Parathyroid adenoma (tissue), 2 donors: Measurements from ENCODE around the gene ASMT.

Source experiments
- H2AFZ ChIP-seq: fragments of 300-600 bp; sonication (generic); one replicate; pipeline ENCODE4 v1.7.0; 2017; ENCODE audit warnings: antibody characterized with exemption, mild to moderate bottlenecking
- H3K27ac ChIP-seq: fragments of 300-600 bp; sonication (generic); one replicate; pipeline ENCODE4 v1.7.0; 2017
- H3K27me3 ChIP-seq: fragments of 300-600 bp; sonication (generic); one replicate; pipeline ENCODE4 v1.7.0; 2017; ENCODE audit warnings: low read length; ENCODE audit not compliant: control insufficient read depth, insufficient read depth
- H3K36me3 ChIP-seq: fragments of 300-600 bp; sonication (generic); one replicate; pipeline ENCODE4 v1.7.0; 2017; ENCODE audit warnings: low read length; ENCODE audit not compliant: control insufficient read depth, insufficient read depth
- H3K4me1 ChIP-seq: fragments of 300-600 bp; sonication (generic); one replicate; pipeline ENCODE4 v1.7.0; 2017; ENCODE audit warnings: control low read depth
- H3K4me2 ChIP-seq: fragments of 300-600 bp; sonication (generic); one replicate; pipeline ENCODE4 v1.7.0; 2017; ENCODE audit warnings: low read length
- H3K4me3 ChIP-seq: fragments of 300-600 bp; sonication (generic); one replicate; pipeline ENCODE4 v1.7.0; 2017; ENCODE audit warnings: low read depth, low read length
- H3K79me2 ChIP-seq: fragments of 300-600 bp; sonication (generic); one replicate; pipeline ENCODE4 v1.7.0; 2017; ENCODE audit warnings: control low read depth
- H3K9ac ChIP-seq: fragments of 300-600 bp; sonication (generic); one replicate; pipeline ENCODE4 v1.7.0; 2017; ENCODE audit warnings: mild to moderate bottlenecking
- H3K9me3 ChIP-seq: fragments of 300-600 bp; sonication (generic); one replicate; pipeline ENCODE4 v1.7.0; 2017; ENCODE audit warnings: low read length; ENCODE audit not compliant: control insufficient read depth
- CTCF ChIP-seq: fragments of 300-600 bp; sonication (generic); IDR thresholded peaks from one replicate; pipeline ENCODE4 v1.7.0; 2017; ENCODE audit warnings: antibody characterized with exemption, mild to moderate bottlenecking
- donor health status: primary hyperparathyroidism.

ASMT gene

GRCh38 chrX:1581132-1581531 is 33.7 kb upstream of the ASMT start:
- Histone ChIP-seq H3K4me2 (no peak overlapping the region), H3K79me2 (no peaks in the 10 kb centered on the region), H3K27me3 (no peaks in the 10 kb centered on the region), H3K9me3 (no peaks in the 10 kb centered on the region), H3K36me3 (no peaks in the 10 kb centered on the region), H2AFZ (no peak overlapping the region), H3K9ac (no peak overlapping the region), H3K27ac (no peak overlapping the region), H3K4me3 (no peak overlapping the region), H3K4me1 (no peaks in the 10 kb centered on the region)
- peak; percentile 58 for TF ChIP-seq CTCF

GRCh38 chrX:1582686-1583437 is 32.0 kb upstream of the ASMT start:
- Histone ChIP-seq H3K79me2 (no peaks in the 10 kb centered on the region), H3K27me3 (no peaks in the 10 kb centered on the region), H3K4me3 (no peak overlapping the region), H3K27ac (no peak overlapping the region), H3K9ac (no peak overlapping the region), H3K4me2 (no peak overlapping the region), H2AFZ (no peak overlapping the region), H3K4me1 (no peaks in the 10 kb centered on the region), H3K36me3 (no peaks in the 10 kb centered on the region), H3K9me3 (no peaks in the 10 kb centered on the region)
- TF ChIP-seq CTCF, result no peak

- Histone ChIP-seq H3K79me2 (no peaks in the 10 kb centered on the region), H3K4me1 (no peaks in the 10 kb centered on the region), H3K27me3 (no peaks in the 10 kb centered on the region), H3K27ac (no peak overlapping the region), H3K4me3 (no peak overlapping the region), H3K36me3 (no peaks in the 10 kb centered on the region), H2AFZ (no peak overlapping the region), H3K4me2 (no peak overlapping the region), H3K9ac (no peak overlapping the region), H3K9me3 (no peaks in the 10 kb centered on the region)
- no peak for TF ChIP-seq CTCF
Observed at GRCh38 chrX:1584237-1585011, 30.4 kb upstream of the ASMT start.

- Histone ChIP-seq H3K36me3 (no peaks in the 10 kb centered on the region), H3K27ac (no peak overlapping the region)
- no peak for TF ChIP-seq CTCF
Observed at GRCh38 chrX:1587161-1587560, 27.7 kb upstream of the ASMT start.

More at GRCh38 chrX:1587161-1587560, 27.7 kb upstream of the ASMT start:
- Histone ChIP-seq H3K9me3 (no peaks in the 10 kb centered on the region), H3K9ac (no peak overlapping the region), H3K27me3 (no peaks in the 10 kb centered on the region), H3K79me2 (peaks cover 3% of the 10 kb centered on the region), H3K4me1 (no peaks in the 10 kb centered on the region), H3K4me3 (no peak overlapping the region), H3K4me2 (no peak overlapping the region), H2AFZ (peak overlapping the region; percentile 38)
